Endothelial cell of umbilical vein (primary cell): ENCODE measurements around the gene RNH1. TPM values are rescaled to one million over a fixed set of nuclear protein-coding genes. Genes with fewer than 3 reads are reported as not detected.
A peak's percentile ranks its signal among the peaks of the same experiment; 100 is the strongest.

ENCODE experiments used
- BruUV-seq: library from RNA; stranded (reverse); fragments of 400-500 nt; replicated peaks from 2 replicates; lab custom pipeline; 2021; lab: Mats Ljungman, UMichigan
- CTCF ChIA-PET: fragments of 300-600, 350-600 bp; sonication (Branson Sonifier 250); formaldehyde crosslinking; loops from one replicate; lab custom pipeline; 2021; ENCODE audit warnings: antibody characterized with exemption, inconsistent platforms; lab: Charles Lee
- POLR2A ChIA-PET: fragments of 300-600, 350-600 bp; sonication (Branson Sonifier 250); formaldehyde crosslinking; loops from one replicate; lab custom pipeline; 2021; ENCODE audit warnings: antibody characterized with exemption, inconsistent platforms; lab: Charles Lee
- DNase-seq: peaks from one replicate; pipeline ENCODE4 v3.0.0-alpha.2; 2011; ENCODE audit warnings: low read depth, low spot score
- FAIRE-seq: peaks from 2 replicates; lab custom pipeline; 2011; peaks lifted over from hg19 to GRCh38; lab: Jason Lieb, UNC
- H2AFZ ChIP-seq: 2 replicates; pipeline ENCODE4 v1.6.0; 2012; ENCODE audit warnings: low read depth, low read length, control low read depth, inconsistent platforms
- H3K27ac ChIP-seq: 2 replicates; pipeline ENCODE4 v1.5.1; 2011; ENCODE audit warnings: low read depth, mild to moderate bottlenecking, control low read depth, low read length, moderate library complexity; ENCODE audit not compliant: insufficient read depth
- H3K27me3 ChIP-seq, 2 experiments: 2 replicates each; pipeline versions ENCODE4 v1.6.0 to v1.6.1; 2011; ENCODE audit warnings: low read length in 2 of 2, mixed read lengths in 1 of 2; ENCODE audit not compliant: control insufficient read depth in 2 of 2, insufficient read depth in 2 of 2
- H3K36me3 ChIP-seq, 2 experiments: 2 replicates in 1 of 2; 3 replicates in 1 of 2; pipeline ENCODE4 v1.5.1; 2011; ENCODE audit warnings: low read length in 2 of 2, mild to moderate bottlenecking in 1 of 2, moderate library complexity in 1 of 2; ENCODE audit not compliant: control insufficient read depth in 2 of 2, insufficient read depth in 2 of 2; ENCODE audit errors: extremely low read depth in 1 of 2
- H3K4me1 ChIP-seq: 3 replicates; pipeline ENCODE4 v1.5.1; 2011; ENCODE audit warnings: mild to moderate bottlenecking, low read length; ENCODE audit not compliant: control insufficient read depth, insufficient read depth; ENCODE audit errors: extremely low read depth
- H3K4me2 ChIP-seq: 2 replicates; pipeline ENCODE4 v1.6.1; 2011; ENCODE audit warnings: low read length, control low read depth, mixed read lengths; ENCODE audit not compliant: insufficient read depth
- H3K4me3 ChIP-seq, 3 experiments: fragments of 200-600 bp in 1 of 3; sonication (generic), shearing (Covaris generic) in 1 of 3; replicated peaks in 1 of 3; 2 replicates each; pipeline ENCODE4 v1.5.1; 2011 to 2016; ENCODE audit warnings: control low read depth in 3 of 3, low read length in 3 of 3, mild to moderate bottlenecking in 2 of 3, inconsistent platforms in 1 of 3, low read depth in 1 of 3, moderate library complexity in 1 of 3; ENCODE audit not compliant: insufficient read depth in 1 of 3
- H3K79me2 ChIP-seq: 2 replicates; pipeline ENCODE4 v1.6.0; 2012; ENCODE audit warnings: low read length, inconsistent platforms; ENCODE audit not compliant: control insufficient read depth, insufficient read depth
- H3K9ac ChIP-seq: replicated peaks from 2 replicates; pipeline ENCODE3; 2011; ENCODE audit warnings: low read length, control low read depth; ENCODE audit not compliant: insufficient read depth; ENCODE audit errors: extremely low read depth
- H3K9me1 ChIP-seq: replicated peaks from 3 replicates; pipeline ENCODE4 v1.6.0; 2011; ENCODE audit warnings: mild to moderate bottlenecking, low read length; ENCODE audit not compliant: control insufficient read depth, insufficient read depth; ENCODE audit errors: extremely low read depth
- H3K9me3 ChIP-seq: replicated peaks from 2 replicates; pipeline ENCODE4 v1.5.1; 2012; ENCODE audit warnings: low read length, inconsistent platforms; ENCODE audit not compliant: control insufficient read depth, insufficient read depth
- H4K20me1 ChIP-seq: replicated peaks from 2 replicates; pipeline ENCODE3; 2011; ENCODE audit warnings: mild to moderate bottlenecking, low read length; ENCODE audit not compliant: control insufficient read depth, insufficient read depth; ENCODE audit errors: extremely low read depth
- CTCF ChIP-seq, 2 donors: IDR thresholded peaks; 1 replicate in 1 of 2; 2 replicates in 1 of 2; pipeline ENCODE4 v1.5.1; 2011; ENCODE audit warnings: low read length in 2 of 2, mild to moderate bottlenecking in 2 of 2, moderate library complexity in 2 of 2, control low read depth in 1 of 2, inconsistent platforms in 1 of 2, low read depth in 1 of 2; ENCODE audit not compliant: insufficient read depth in 1 of 2; ENCODE audit errors: extremely low read depth in 1 of 2
- EZH2 ChIP-seq: IDR thresholded peaks from 2 replicates; pipeline ENCODE4 v1.6.1; 2012; ENCODE audit warnings: borderline replicate concordance, low read depth, mild to moderate bottlenecking, moderate library complexity, low read length, inconsistent platforms; ENCODE audit not compliant: severe bottlenecking
- FOS ChIP-seq: IDR thresholded peaks from 2 replicates; pipeline ENCODE4 v1.6.1; 2011; ENCODE audit warnings: mild to moderate bottlenecking, low read length, moderate library complexity, borderline replicate concordance; ENCODE audit not compliant: insufficient read depth
- GATA2 ChIP-seq: IDR thresholded peaks from 2 replicates; pipeline ENCODE4 v1.7.0; 2011; ENCODE audit warnings: low read depth, mild to moderate bottlenecking, moderate library complexity, mixed read lengths, low read length; ENCODE audit not compliant: insufficient read length, insufficient read depth
- JUN ChIP-seq: IDR thresholded peaks from 2 replicates; pipeline ENCODE4 v1.6.1; 2011; ENCODE audit warnings: borderline replicate concordance, low read depth; ENCODE audit not compliant: insufficient read length, insufficient read depth
- MAX ChIP-seq: IDR thresholded peaks from 2 replicates; pipeline ENCODE4 v1.6.1; 2011; ENCODE audit not compliant: insufficient read depth, insufficient read length
- MYC ChIP-seq: IDR thresholded peaks from one replicate; pipeline ENCODE4 v1.6.1; 2011; ENCODE audit warnings: mild to moderate bottlenecking, low read depth, low read length
- POLR2A ChIP-seq: IDR thresholded peaks from 2 replicates; pipeline ENCODE4 v1.6.1; 2012; ENCODE audit warnings: low read depth, mild to moderate bottlenecking, control low read depth, low read length
- POLR2AphosphoS5 ChIP-seq: IDR thresholded peaks from 2 replicates; pipeline ENCODE4 v1.6.1; 2012; ENCODE audit warnings: low read depth, mild to moderate bottlenecking, control low read depth, low read length, moderate library complexity; ENCODE audit not compliant: insufficient read depth
- dilution Hi-C: fragments of 300-500 bp; cut with MboI; formaldehyde crosslinking; loops from one replicate; pipeline ENCODE4 v1.15.0; 2019; ENCODE audit warnings: low sequenced_read_pairs; ENCODE audit not compliant: extremely low pct_ligation_motif_present
- intact Hi-C: fragments of 100-400 bp; cut with micrococcal nuclease; formaldehyde crosslinking; loops from one replicate; pipeline ENCODE4 v1.10.0; 2022
- polyA plus RNA-seq, 4 experiments: library from polyadenylated mRNA; depleted of rRNA in 3 of 4; stranded (reverse) in 3 of 4; unstranded in 1 of 4; fragments of >200 nt; gene quantifications; 2 replicates each; pipeline versions ENCODE4 v1.2.1 to v1.2.3, GENCODE V29; 2011 to 2012; ENCODE audit warnings: missing spikeins in 1 of 4
- total RNA-seq: library from RNA; stranded (reverse); gene quantifications from 2 replicates; pipeline ENCODE4 v1.2.3, GENCODE V29; 2021

RNH1 gene
- total and polyA plus RNA-seq, 2 donors (not counting 3 experiments of a cell fraction or from before 2014, with no cell fraction given), result 144 to 198 TPM

- Histone ChIP-seq H3K4me1 (peaks cover 24% of the 10 kb centered on the region), H4K20me1 (no peaks in the 10 kb centered on the region), H3K4me3 (peak overlapping the region; percentile 50 to 64 (median 64)), H3K27ac (peak overlapping the region; percentile 48), H3K9me1 (no peaks in the 10 kb centered on the region), H2AFZ (peak overlapping the region; percentile 81), H3K4me2 (peak overlapping the region; percentile 89), H3K9ac (peak overlapping the region; percentile 70), H3K9me3 (no peaks in the 10 kb centered on the region), H3K36me3 (peaks cover under 1 to 14% of the 10 kb centered on the region in 2 experiments), H3K27me3 (no peaks in the 10 kb centered on the region), H3K79me2 (peaks cover 20% of the 10 kb centered on the region)
- FAIRE-seq (no peak), DNase-seq (no peak)
- intact Hi-C loops (no loop called here), dilution Hi-C loops (no loop called here)
- ChIA-PET POLR2A (interaction anchor here (0.7 kb wide), 1 partner anchor 170 kb away, joined by 3 read pairs; no protein-coding TSS in a partner anchor), CTCF (interaction anchor here (0.8 to 1.3 kb wide), 3 partner anchors 55 to 65 kb away, joined by 3 read pairs; partner anchors contain the start of gene PTDSS2)
- no peak for TF ChIP-seq MAX
- no peak for TF ChIP-seq POLR2AphosphoS5
- no peak for TF ChIP-seq CTCF (IDR thresholded peaks at IDR 0.05; ENCODE audit: extremely low read depth in 1 of 2, insufficient read depth in 1 of 2, low read depth in 1 of 2, low read length in 2 of 2)
- TF ChIP-seq EZH2, result no peak
- TF ChIP-seq MYC, result no peak
- no peak for TF ChIP-seq POLR2A
- TF ChIP-seq JUN, result no peak
- no peak for TF ChIP-seq GATA2
- TF ChIP-seq FOS, result no peak
- BruUV-seq, result no TSS peak
Observed at GRCh38 chr11:504994-505344, 2.1 kb downstream of the RNH1 start.
